Fibroblast of the aortic adventitia (primary cell): ENCODE measurements around the gene SPAG9. TPM values are rescaled to one million over a fixed set of nuclear protein-coding genes. Genes with fewer than 3 reads are reported as not detected.

ENCODE experiments used
- DNase-seq: peaks from one replicate; pipeline ENCODE4 v3.0.0-alpha.2; 2010; ENCODE audit warnings: low read depth
- H3K4me3 ChIP-seq: 2 replicates; pipeline ENCODE4 v1.5.1; 2011; ENCODE audit warnings: low read depth, mild to moderate bottlenecking, control low read depth, low read length, moderate library complexity
- CTCF ChIP-seq: IDR thresholded peaks from 2 replicates; pipeline ENCODE4 v1.5.1; 2011; ENCODE audit warnings: mild to moderate bottlenecking, low read length, control low read depth, inconsistent platforms; ENCODE audit not compliant: insufficient read depth
- total RNA-seq: library from RNA; depleted of rRNA; stranded (reverse); fragments of >200 nt; gene quantifications from 2 replicates; pipeline ENCODE4 v1.2.3, GENCODE V29; 2012; ENCODE audit warnings: low replicate concordance

The SPAG9 gene
- total RNA-seq, 1 donor = 135 TPM

- no peak overlapping the region for H3K4me3 ChIP-seq
- DNase-seq = no peak
- TF ChIP-seq CTCF = no peak
Measured at GRCh38 chr17:51018541-51018940, 102.1 kb downstream of the SPAG9 start.

- TF ChIP-seq CTCF = no peak
- H3K4me3 ChIP-seq = no peak overlapping the region
- no peak for DNase-seq
Measured at GRCh38 chr17:51017270-51017669, 103.4 kb downstream of the SPAG9 start.

- no peak overlapping the region for H3K4me3 ChIP-seq
- peak; percentile 30 for DNase-seq
- no peak for TF ChIP-seq CTCF
Measured at GRCh38 chr17:51016099-51016498, 104.6 kb downstream of the SPAG9 start.

- no peak for TF ChIP-seq CTCF
- no peak overlapping the region for H3K4me3 ChIP-seq
- peak; percentile 80 for DNase-seq
Measured at GRCh38 chr17:51015145-51015558, 105.5 kb downstream of the SPAG9 start.

GRCh38 chr17:51014129-51014528 lies 106.5 kb downstream of the SPAG9 start:
- H3K4me3 ChIP-seq = no peak overlapping the region
- TF ChIP-seq CTCF = no peak
- DNase-seq = no peak

- no peak overlapping the region for H3K4me3 ChIP-seq
- DNase-seq = no peak
- no peak for TF ChIP-seq CTCF
Measured at GRCh38 chr17:51013322-51013721, 107.3 kb downstream of the SPAG9 start.

GRCh38 chr17:51012538-51012937 lies 108.1 kb downstream of the SPAG9 start:
- no peak overlapping the region for H3K4me3 ChIP-seq
- no peak for TF ChIP-seq CTCF
- DNase-seq = no peak
